ENCODE results near the gene EFR3B.

- no peak for TF ChIP-seq CTCF (IDR thresholded peaks at IDR 0.05)
- no peak for TF ChIP-seq POLR2A (IDR thresholded peaks at IDR 0.05)
These were observed 24.6 kb downstream of the EFR3B start for GRCh38 chr2:25066455-25066854.

Data from esophagus squamous epithelium (tissue), 4 donors.